ENCODE data around the gene TMC8. TPM values are rescaled to one million over a fixed set of nuclear protein-coding genes. Genes with fewer than 3 reads are reported as not detected.

Gene TMC8
- total and polyA plus RNA-seq, 2 donors, result 2.7 to 3.6 TPM

GRCh38 chr17:78141437-78142118, 11.0 kb downstream of the TMC8 start:
- Histone ChIP-seq H3K4me3 (ENCODE audit: low read depth, low read length) (no peak overlapping the region), H3K27ac (ENCODE audit: low read depth) (no peak overlapping the region), H3K36me3 (ENCODE audit: insufficient read depth) (no peaks in the 10 kb centered on the region), H3K4me1 (ENCODE audit: insufficient read depth) (no peaks in the 10 kb centered on the region)
- DNase-seq (ENCODE audit: extremely low spot score), result no peak
- WGBS, result 82% methylated on average over 20 of the region's 20 CpGs

GRCh38 chr17:78142119-78142861, 11.7 kb downstream of the TMC8 start:
- DNase-seq (ENCODE audit: extremely low spot score), result no peak
- Histone ChIP-seq H3K36me3 (ENCODE audit: insufficient read depth) (no peaks in the 10 kb centered on the region), H3K27ac (ENCODE audit: low read depth) (no peak overlapping the region), H3K4me3 (ENCODE audit: low read depth, low read length) (no peak overlapping the region), H3K4me1 (ENCODE audit: insufficient read depth) (no peaks in the 10 kb centered on the region)
- WGBS, result 74% methylated on average over 16 of the region's 16 CpGs

GRCh38 chr17:78143214-78144146, 12.9 kb downstream of the TMC8 start:
- WGBS, result 92% methylated on average over 21 of the region's 21 CpGs
- Histone ChIP-seq H3K36me3 (ENCODE audit: insufficient read depth) (no peaks in the 10 kb centered on the region), H3K4me3 (ENCODE audit: low read depth, low read length) (no peak overlapping the region), H3K4me1 (ENCODE audit: insufficient read depth) (no peaks in the 10 kb centered on the region), H3K27ac (ENCODE audit: low read depth) (no peak overlapping the region)
- no peak for DNase-seq (ENCODE audit: extremely low spot score)

- Histone ChIP-seq H3K4me1 (ENCODE audit: insufficient read depth) (no peaks in the 10 kb centered on the region), H3K4me3 (ENCODE audit: low read depth, low read length) (no peak overlapping the region), H3K27ac (ENCODE audit: low read depth) (peak overlapping the region; percentile 47), H3K36me3 (ENCODE audit: insufficient read depth) (no peaks in the 10 kb centered on the region)
- DNase-seq (ENCODE audit: extremely low spot score), result no peak
- WGBS, result 49% methylated on average over 11 of the region's 11 CpGs
Measured at GRCh38 chr17:78144147-78144719, 13.7 kb downstream of the TMC8 start.

- DNase-seq (ENCODE audit: extremely low spot score), result no peak
- H3K4me3 ChIP-seq (ENCODE audit: low read depth, low read length), result no peak overlapping the region
- no peaks in the 10 kb centered on the region for H3K4me1 ChIP-seq (ENCODE audit: insufficient read depth)
Measured at GRCh38 chr17:78144736-78145641, 14.4 kb downstream of the TMC8 start.

GRCh38 chr17:78146471-78146869, 15.9 kb downstream of the TMC8 start:
- Histone ChIP-seq H3K4me3 (ENCODE audit: low read depth, low read length) (no peak overlapping the region), H3K36me3 (ENCODE audit: insufficient read depth) (no peaks in the 10 kb centered on the region), H3K4me1 (ENCODE audit: insufficient read depth) (no peaks in the 10 kb centered on the region), H3K27ac (ENCODE audit: low read depth) (no peak overlapping the region)
- 98% methylated on average over 7 of the region's 7 CpGs for WGBS
- no peak for DNase-seq (ENCODE audit: extremely low spot score)

More at GRCh38 chr17:78144736-78145641, 14.4 kb downstream of the TMC8 start:
- 60% methylated on average over 18 of the region's 18 CpGs for WGBS
- H3K27ac ChIP-seq (ENCODE audit: low read depth), result peak overlapping the region; percentile 47
- no peaks in the 10 kb centered on the region for H3K36me3 ChIP-seq (ENCODE audit: insufficient read depth)

- H3K36me3 ChIP-seq (ENCODE audit: insufficient read depth), result no peaks in the 10 kb centered on the region
- no peak overlapping the region for H3K4me3 ChIP-seq (ENCODE audit: low read depth, low read length)
- no peaks in the 10 kb centered on the region for H3K4me1 ChIP-seq (ENCODE audit: insufficient read depth)
- no peak overlapping the region for H3K27ac ChIP-seq (ENCODE audit: low read depth)
- 88% methylated on average over 6 of the region's 6 CpGs for WGBS
- no peak for DNase-seq (ENCODE audit: extremely low spot score)
Measured at GRCh38 chr17:78146881-78147280, 16.3 kb downstream of the TMC8 start.

GRCh38 chr17:78147315-78147998, 16.9 kb downstream of the TMC8 start:
- 83% methylated on average over 8 of the region's 8 CpGs for WGBS
- H3K36me3 ChIP-seq (ENCODE audit: insufficient read depth), result no peaks in the 10 kb centered on the region
- no peak for DNase-seq (ENCODE audit: extremely low spot score)
- H3K27ac ChIP-seq (ENCODE audit: low read depth), result no peak overlapping the region
- H3K4me3 ChIP-seq (ENCODE audit: low read depth, low read length), result no peak overlapping the region
- H3K4me1 ChIP-seq (ENCODE audit: insufficient read depth), result no peaks in the 10 kb centered on the region

GRCh38 chr17:78148286-78149016, 17.9 kb downstream of the TMC8 start:
- Histone ChIP-seq H3K27ac (ENCODE audit: low read depth) (no peak overlapping the region), H3K4me3 (ENCODE audit: low read depth, low read length) (no peak overlapping the region), H3K4me1 (ENCODE audit: insufficient read depth) (no peaks in the 10 kb centered on the region), H3K36me3 (ENCODE audit: insufficient read depth) (no peaks in the 10 kb centered on the region)
- 76% methylated on average over 14 of the region's 14 CpGs for WGBS
- DNase-seq (ENCODE audit: extremely low spot score), result no peak

GRCh38 chr17:78151514-78152008, 21.0 kb downstream of the TMC8 start:
- no peaks in the 10 kb centered on the region for H3K4me1 ChIP-seq (ENCODE audit: insufficient read depth)
- DNase-seq (ENCODE audit: extremely low spot score), result no peak
- WGBS, result 66% methylated on average over 7 of the region's 7 CpGs
- H3K27ac ChIP-seq (ENCODE audit: low read depth), result no peak overlapping the region
- no peaks in the 10 kb centered on the region for H3K36me3 ChIP-seq (ENCODE audit: insufficient read depth)
- no peak overlapping the region for H3K4me3 ChIP-seq (ENCODE audit: low read depth, low read length)

GRCh38 chr17:78154903-78155811, 24.6 kb downstream of the TMC8 start:
- Histone ChIP-seq H3K36me3 (ENCODE audit: insufficient read depth) (no peaks in the 10 kb centered on the region), H3K4me1 (ENCODE audit: insufficient read depth) (no peaks in the 10 kb centered on the region), H3K27ac (ENCODE audit: low read depth) (no peak overlapping the region), H3K4me3 (ENCODE audit: low read depth, low read length) (no peak overlapping the region)
- 84% methylated on average over 11 of the region's 11 CpGs for WGBS
- DNase-seq (ENCODE audit: extremely low spot score), result no peak

Measured in urinary bladder (tissue), 4 donors.